HG03558 (cell line): ENCODE measurements around the gene GHRL.
"Not testable (repeated sequence)": the region's sequence is repeated elsewhere in the genome, so short reads cannot be mapped to it uniquely, and the experiment has no call there.

Source experiments
- ATAC-seq: cut with Tn5 transposase; IDR thresholded peaks from one replicate; pipeline ENCODE4 v1.9.1; 2021; ENCODE audit warnings: moderate number of reproducible peaks; ENCODE audit not compliant: unreplicated experiment; ENCODE audit errors: extremely low read depth

Gene GHRL

DNA sequence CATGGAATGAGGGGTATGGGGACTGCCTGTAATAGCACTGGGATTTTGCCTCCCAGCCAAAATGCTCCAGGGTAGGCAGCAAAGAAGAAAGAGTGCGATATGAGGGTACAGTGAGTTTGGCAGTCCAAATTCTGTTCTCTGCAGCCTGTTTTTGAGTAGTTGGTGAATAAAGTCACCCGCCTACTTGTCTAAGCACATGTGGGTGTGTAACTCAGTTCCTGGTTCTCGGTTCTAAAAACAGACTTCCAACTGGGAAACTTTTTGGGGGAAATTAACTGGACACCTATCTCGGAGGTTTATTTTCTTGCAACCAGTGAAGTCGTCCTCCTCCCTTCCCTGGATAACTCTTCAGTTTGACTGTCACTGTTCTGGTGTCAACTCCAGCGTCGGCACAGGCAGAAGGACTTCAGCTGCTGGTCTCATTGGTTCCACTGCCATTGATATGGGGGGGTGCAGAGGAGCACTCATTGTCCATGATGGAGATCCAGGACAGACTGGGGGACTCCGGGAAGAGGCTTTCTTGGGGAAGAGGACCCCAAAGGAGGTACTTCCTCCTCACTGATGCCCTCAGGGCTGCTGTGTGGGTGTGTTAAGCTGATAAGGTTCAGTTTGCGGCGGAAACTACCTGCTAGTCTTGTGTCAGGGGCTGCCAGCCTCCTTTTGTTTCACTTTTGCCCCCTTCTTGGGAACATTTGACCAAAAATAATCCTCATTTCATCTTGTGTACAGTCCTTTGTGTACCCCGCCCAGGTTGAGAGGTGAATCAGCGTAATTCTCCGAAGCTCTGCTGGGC, 13.2 kb downstream of the GHRL start:
- no peak for ATAC-seq

DNA sequence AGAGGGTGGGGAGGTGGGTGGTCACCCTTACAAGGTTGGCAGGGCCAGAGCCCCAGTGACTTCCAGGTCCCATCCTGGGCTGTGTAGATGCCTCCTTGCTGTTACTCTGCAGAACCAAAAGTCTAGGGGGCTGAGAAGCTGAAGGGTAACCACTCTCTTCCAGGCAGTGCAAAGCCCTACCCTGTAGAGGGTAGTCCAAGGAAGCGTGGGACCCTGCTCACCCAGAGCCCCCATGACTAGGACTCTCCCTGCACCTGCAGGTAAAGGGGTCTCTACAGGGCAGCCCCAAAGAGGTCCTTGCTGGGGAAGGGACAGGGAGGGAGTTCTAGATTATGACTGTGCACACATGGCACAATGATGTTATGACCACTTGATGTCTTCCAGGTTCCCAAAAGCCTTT, 14.2 kb downstream of the GHRL start:
- no peak for ATAC-seq

DNA sequence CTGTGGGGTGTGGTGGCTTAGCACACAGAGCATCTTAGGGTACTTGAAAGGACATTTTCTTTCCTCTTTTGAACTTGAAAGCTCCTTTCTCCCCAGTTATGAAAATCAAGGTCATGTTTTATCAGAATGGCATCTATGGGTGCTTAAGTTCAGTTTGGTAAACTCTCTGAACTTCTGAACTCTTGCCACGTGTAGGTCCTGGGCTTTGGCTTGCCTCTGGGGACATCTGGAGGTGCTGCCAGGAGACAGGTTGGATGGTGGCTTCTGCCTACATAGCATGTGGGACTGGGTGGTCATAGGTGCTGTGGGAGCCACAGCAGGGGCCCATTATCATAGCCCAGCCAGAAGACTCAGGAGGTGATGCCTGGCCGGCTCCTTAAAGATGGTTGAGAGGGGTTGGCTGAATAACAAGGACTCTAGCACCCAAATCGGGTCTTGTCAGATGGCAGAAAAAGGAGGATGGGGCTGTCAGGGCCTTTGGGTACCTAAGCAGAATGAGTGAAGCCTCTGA, 15.6 kb downstream of the GHRL start:
- ATAC-seq, result no peak

DNA sequence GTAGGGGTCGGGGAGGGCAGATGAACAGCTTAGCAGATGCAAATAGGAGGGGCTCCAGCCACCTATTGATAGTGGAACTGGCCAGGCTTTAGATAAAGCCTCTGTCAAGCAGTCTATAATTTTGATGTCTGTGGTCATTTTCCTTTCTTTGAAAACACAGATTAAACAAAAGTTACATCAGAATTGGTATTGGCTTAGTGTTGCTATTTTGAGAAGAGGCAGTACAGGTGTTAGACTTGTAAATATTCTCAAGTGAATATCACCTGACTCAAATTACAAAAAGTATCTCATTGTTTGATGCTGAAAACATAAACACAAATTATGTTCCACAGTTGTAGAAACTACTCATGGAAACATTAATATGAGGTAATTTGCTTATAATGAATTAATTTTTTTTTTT, 18.1 kb downstream of the GHRL start:
- no peak for ATAC-seq

DNA sequence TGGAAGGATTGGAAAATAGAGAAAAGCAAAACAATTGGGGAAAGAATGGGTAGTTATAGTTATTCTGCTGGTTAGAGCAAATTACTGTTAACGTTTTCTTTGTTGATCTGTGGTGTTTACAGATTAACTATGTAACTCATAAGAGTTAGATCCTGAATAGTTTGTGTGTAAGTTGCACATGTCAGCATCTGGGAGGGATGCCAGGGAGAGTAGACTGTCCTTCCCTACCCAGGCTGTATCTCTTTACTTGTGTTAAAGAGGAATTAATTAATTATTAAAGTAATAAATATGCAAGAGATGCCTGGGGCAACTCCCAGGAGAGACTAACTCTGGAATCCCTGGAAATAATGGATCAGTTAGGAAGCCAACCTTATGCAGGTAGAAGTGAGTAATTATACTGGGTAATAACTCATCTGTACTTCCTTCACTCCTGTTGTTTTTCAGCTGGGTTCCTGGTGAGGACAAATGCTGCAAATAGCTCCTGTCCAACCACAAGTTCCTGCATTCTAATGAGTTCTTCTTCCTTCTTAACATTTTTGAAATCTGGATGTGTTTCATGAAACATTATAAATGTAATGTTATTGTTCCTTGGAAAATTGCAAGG, 18.9 kb downstream of the GHRL start:
- ATAC-seq, result no peak

DNA sequence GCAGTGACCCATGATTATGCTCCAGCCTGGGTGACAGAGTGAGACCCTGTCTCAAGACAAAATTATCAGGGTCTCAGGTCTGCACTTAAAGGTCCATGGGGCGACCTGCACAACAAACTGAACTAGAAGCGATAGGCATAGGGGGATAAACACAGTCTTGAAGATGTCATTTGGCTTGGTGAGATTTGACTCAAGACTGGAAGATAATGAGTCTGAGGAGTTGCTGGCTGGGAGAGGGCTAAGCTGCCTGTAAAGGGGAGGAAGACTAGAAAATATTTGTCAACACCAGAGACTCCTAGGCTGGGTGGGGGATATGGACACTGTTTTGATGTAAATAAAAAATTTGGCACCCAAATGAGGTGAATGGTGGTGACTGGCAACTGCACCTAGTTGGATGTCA, 19.8 kb downstream of the GHRL start:
- ATAC-seq, result no peak

DNA sequence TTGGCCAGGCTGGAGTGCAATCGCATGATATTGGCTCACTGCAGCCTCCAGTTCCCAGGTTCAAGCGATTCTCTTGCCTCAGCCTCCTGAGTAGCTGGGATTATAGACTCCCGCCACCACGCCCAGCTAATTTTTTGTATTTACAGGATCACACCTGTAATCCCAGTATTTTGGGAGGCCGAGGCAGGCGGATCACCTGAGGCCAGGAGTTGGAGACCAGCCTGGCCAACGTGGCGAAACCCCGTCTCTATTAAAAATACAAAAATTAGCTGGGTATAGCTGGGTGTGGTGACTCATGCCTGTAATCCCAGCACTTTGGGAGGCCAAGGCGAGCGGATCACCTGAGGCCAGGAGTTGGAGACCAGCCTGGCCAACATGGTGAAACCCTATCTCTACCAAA, 20.3 kb downstream of the GHRL start:
- not testable (repeated sequence) for ATAC-seq

DNA sequence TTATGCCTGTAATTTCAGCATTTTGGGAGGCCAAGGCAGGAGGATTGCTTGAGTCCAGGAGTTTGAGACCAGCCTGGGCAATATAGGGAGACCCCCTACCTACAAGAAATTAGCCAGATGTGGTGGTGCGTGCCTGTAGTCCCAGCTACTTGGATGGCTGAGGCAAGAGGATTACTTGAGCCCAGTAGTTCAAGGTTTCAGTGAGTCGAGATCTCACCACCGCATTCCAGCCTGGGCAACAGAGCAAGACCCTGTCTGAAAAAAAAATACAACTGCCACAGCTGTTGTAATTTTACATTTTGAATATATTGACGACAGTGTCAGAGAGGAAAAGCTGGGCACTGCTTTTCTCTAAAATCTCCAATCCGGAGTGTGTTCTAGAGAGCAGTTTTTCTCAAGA, 23.3 kb downstream of the GHRL start:
- no peak for ATAC-seq

DNA sequence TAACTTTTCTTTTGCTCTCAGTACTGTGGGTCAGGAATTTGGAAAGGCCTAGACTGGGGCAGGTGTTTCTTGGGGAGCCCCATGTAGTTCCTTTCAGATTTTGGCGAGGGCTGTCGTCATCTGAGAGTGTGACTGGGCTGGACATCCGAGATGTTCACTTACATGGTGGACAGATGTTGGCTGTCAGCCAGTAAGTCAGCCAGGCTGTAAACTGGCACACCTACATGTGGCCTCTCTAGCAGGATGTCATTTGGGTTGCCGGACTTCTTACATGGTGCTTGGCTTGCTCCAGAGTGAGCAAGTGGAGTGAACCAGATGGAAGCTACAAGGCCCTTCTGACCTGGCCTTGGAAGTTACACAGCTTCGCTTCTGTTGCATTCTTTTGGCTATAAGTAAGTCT, 23.8 kb downstream of the GHRL start:
- no peak for ATAC-seq

DNA sequence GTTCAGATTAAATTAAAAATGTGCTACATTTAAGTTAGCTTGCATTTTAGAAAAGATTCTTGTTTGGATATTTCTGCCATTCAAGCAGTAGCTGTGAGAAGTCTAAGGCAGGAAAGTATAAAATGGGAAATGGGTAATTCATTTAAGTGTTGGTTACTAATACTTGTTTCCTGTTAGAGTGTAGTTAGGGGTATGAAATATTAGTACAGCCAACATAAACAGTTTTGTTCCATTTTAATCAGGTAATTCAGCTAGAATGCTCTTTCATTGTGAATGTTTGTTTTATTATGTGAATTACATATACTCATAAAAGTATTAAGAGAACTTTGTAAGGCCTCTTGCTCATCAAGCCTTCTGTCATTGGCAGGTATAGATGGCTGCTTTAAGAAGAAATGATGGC, 24.6 kb downstream of the GHRL start:
- no peak for ATAC-seq

DNA sequence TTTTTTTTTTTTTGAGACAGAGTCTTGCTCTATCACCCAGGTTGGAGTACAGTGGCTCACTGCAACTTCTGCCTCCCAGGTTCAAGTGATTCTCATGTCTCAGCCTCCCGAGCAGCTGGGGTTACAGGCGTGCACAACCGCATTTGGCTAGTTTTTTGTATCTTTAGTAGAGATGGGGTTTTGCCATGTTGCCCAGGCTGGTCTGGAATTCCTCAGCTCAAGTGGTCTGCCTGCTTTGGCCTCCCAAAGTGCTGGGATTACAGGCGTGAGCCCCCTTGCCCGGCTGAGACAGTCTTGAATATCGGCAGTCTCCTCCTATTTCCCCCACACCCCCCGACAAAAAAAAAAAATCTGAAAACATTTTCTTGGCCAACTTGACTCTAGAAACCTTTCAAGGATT, 25.8 kb downstream of the GHRL start:
- ATAC-seq, result not testable (repeated sequence)

DNA sequence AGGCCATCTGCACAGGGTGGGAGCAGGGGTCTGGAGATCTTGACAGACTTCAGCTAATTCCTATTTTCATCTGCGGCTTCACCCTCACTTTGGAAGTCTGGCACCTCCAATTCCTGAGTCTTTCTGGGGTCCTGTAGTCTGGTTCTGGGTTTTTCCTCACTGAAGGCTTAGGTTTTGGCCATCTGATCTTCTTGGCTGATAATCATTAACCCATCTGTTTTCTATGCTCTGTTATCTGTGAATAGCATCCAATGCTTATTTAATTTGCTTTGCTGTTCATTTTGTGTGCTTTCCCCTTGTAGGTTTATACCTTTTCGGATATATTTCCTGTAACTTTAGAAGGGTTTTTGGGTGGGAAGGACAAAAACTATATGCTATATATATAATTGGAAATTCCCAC, 26.9 kb downstream of the GHRL start:
- ATAC-seq, result no peak

DNA sequence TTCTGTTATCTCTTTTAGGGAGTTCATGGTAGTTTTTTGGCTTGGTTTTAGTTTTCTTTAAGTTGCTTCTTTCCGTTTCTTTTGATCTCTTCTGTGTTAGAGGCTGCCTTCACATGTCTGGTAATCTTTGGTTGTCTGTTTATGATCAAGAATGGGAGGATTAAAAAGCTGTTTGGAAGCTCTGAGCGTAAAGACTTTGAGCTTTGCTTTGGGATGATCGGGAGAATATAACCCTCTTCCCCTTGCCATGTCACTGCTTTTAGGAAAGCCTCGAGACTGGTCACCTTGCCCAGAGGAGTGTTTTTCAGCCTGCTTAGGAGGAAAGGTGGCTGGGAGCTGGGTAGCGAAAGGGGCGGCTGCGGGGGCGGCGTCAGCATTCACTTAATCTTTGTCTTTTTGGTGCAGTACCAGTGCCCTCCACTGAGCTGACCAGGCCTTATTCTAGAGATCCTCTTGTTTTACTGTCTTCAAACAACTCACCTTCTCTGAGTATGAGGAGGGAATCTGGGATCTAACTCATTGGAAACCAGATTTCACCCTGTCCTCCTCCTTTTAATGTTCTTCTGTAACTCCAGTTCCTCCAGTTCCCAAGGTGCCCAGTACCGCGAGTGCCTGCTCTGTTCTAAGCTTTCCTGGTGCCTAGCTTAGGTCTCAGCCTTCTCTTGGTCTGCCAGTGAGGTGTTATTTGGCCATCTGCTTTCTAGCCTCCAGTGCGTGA, 28.9 kb downstream of the GHRL start:
- ATAC-seq, result no peak

DNA sequence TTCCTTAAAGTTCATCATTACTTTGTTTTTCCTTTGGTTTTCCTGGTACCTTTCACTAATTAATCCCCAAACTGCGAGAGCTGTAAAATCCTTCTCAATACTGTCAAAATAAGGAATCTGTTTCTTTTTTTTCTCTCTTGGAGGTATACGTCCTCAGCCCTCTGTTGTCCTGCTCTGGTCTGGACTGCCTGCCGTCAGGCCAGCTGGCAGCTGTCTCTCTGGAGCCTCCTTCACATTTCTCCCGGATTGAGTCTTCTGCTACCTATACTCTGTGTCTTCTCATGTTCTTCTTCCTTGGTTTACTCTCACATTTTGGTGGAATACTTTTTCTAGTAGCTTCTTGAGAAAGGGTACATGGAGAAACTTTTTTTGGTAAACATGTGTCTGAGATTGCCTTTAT, 30.7 kb downstream of the GHRL start:
- no peak for ATAC-seq

DNA sequence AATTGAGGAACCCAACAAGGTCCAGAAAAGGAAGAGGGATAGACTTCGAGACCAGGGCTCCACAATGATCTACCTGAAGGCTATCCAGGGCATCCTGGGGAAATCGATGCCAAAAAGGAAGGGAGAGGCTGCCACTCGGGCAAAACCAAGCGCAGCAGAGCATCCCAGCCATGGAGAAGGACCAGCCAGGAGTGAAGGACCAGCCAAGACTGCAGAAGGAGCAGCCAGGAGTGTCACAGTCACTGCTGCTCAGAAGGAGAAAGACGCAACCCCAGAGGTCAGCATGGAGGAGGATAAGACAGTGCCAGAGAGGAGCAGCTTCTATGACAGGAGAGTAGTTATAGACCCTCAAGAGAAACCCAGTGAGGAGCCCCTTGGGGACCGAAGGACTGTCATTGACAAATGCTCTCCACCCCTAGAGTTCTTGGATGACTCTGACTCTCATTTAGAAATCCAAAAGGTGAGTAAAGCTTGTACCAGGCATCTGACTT, 32.5 kb downstream of the GHRL start:
- ATAC-seq, result no peak

DNA sequence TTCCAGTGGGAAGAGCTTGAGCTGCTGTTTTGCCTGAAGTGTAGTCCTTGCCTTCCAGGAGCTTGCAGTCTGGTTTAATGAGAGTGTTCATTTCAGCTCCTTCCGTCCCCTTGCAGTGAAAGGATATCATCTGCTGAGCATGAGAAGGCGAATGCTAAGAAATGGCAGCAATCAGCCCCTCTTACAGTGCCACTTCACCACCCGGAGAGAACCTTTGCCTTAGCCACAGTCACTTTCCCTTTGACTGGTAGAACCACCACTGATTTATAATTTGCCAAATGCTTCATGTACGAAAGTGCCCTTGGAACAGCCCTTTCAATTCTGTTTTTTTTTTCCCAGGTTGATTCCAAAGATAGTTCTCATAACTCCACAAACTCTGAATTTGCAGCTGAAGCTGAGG, 32.9 kb downstream of the GHRL start:
- no peak for ATAC-seq

DNA sequence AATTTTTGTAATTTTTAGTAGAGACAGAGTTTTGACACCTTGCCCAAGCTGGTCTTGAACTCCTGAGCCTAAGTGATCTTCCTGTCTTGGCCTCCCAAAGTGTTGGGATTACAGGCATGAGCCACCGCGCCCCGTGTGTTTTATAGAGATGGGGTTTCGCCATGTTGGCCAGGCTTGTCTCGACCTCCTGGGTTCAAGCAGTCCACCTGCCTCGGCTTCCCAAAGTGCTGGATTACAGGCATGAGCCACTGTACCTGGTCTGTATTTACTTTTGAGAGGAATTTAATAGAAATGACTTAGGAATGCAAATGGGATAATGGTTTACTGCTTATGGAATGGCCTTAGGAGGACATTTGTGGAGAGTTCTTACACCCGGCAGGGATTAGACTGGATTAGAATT, 33.7 kb downstream of the GHRL start:
- ATAC-seq, result no peak

DNA sequence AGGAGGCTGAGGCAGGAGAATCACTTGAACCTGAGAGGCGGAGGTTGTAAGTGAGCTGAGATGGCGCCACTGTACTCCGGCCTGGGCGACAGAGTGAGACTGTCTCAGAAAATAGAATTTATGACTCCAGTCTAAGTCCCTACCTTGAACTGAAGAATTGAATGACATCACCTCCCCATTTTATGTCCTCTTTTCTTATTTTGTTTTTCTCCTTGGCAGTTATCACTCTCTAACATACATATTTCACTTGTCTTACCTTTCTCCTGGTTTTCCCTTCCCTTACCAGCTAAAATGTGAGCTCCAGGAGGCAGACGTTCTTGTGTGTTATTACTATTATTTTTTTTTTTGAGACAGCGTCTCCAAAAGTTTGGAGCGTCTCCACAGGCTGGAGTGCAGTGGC, 36.9 kb downstream of the GHRL start:
- ATAC-seq, result no peak

DNA sequence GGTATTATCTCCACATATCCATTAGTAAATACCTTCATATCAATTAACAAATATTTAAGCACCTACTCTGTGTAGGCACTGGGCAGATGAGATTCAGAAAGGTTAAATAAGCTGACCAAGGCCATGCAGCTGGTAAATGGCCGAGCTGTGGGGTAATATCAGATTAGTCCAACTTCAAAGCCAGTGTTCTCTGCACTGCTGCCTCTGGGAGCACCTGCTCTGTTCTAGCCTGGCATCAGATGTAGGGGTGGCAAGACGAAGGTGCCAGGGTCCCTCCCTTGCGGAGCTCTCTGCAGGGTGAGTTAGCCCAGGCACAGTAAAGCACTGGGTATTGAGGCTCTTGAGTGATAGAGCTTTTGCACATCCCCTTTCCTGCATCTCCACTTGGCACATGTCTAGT, 39.0 kb downstream of the GHRL start:
- ATAC-seq, result no peak

DNA sequence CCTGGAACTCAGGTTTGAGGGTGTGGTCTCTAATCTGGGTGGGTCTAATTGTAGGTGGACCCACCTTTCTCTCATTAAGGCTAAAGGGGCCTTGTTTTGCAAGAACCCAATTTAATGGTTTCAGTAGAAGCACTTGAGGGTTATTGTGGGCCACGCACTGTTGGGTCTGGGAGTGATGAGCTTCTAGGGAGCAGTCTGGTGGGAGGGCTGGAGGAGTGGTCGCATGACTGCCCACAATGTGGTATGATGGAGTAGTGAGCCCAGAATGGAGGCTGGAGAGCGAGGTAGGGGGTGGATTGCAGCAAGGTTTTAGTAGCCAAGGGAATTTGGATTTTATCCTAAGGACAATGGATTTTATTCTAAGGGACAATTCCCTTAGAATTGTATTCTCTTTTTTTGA, 41.7 kb downstream of the GHRL start:
- ATAC-seq, result no peak

DNA sequence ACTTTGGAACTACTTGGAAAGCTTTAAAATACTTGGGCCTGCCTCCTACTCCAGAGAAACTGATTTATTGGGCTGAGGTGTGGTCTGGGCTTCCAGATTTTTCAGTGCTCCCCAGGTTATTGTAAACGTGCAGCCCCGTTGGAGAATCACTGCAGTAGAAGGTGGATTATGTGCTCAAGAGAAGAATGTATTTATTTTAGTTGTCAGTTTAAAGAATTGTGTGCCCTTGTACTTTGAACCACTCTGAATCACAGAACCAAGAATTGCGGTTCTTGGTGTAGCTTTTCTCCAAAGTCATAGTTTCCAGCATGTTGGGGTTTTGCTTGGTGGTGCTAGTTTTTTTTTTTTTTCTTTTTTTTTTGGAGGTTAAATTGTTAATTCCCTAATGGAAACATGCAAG, 42.9 kb downstream of the GHRL start:
- ATAC-seq, result no peak
